Transverse colon (tissue), 4 donors: ENCODE results near the gene ATG16L1.

Experiments used
- CTCF ChIP-seq, 5 experiments: fragments of 200-600 bp in 3 of 5; fragments of 450-650 bp in 2 of 5; sonication (generic) in 3 of 5; IDR thresholded peaks; 1 replicate in 2 of 5; 2 replicates in 3 of 5; pipeline ENCODE4 v1.5.1; 2016 to 2017; ENCODE audit warnings: antibody characterized with exemption in 5 of 5, inconsistent platforms in 3 of 5, mild to moderate bottlenecking in 2 of 5, moderate library complexity in 1 of 5
- EP300 ChIP-seq: sonication (generic); formaldehyde crosslinking; IDR thresholded peaks from one replicate; pipeline ENCODE4 v1.6.1; 2017; ENCODE audit warnings: antibody characterized with exemption, low read depth
- POLR2A ChIP-seq: fragments of 450-650 bp; IDR thresholded peaks from one replicate; pipeline ENCODE4 v1.6.1; 2016; ENCODE audit warnings: antibody characterized with exemption, mild to moderate bottlenecking, moderate library complexity
- POLR2AphosphoS5 ChIP-seq, 3 donors: sonication (generic); formaldehyde crosslinking; IDR thresholded peaks; one replicate each; pipeline ENCODE4 v1.6.1; 2016; ENCODE audit warnings: antibody characterized with exemption in 3 of 3

- TF ChIP-seq EP300 (no peak), POLR2A (no peak), CTCF (IDR thresholded peaks at IDR 0.05) (no peak), POLR2AphosphoS5 (IDR thresholded peaks at IDR 0.05) (no peak)
Measured at GRCh38 chr2:233258211-233258610, 6.7 kb downstream of the ATG16L1 start.
